Raji (cell line): ENCODE measurements around the gene TENM4.

Source experiments
- POLR2A ChIP-seq: IDR thresholded peaks from 2 replicates; pipeline ENCODE4 v1.6.1; 2011; ENCODE audit warnings: low read depth, low read length, control low read depth; ENCODE audit not compliant: insufficient read depth

TENM4 gene

DNA sequence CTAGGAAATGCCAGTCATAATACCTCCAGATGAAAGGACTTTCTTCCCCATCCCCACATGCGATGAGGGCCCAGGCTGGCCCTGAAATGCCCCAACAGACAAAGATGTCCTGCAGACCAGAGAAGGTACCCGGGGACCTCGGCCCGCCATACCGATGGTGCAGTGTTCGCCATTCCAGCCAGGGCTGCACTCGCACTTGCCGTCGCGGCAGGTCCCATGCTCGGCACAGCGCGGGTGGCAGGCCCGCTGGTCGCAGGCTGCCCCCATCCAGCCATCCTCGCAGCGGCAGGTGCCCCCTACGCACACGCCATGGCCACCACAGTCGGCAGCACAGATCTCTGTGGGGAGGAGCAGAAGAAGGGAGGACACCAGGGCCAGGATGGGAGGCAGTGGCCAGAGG is 654.1 kb downstream of the TENM4 start:
- TF ChIP-seq POLR2A, result no peak

DNA sequence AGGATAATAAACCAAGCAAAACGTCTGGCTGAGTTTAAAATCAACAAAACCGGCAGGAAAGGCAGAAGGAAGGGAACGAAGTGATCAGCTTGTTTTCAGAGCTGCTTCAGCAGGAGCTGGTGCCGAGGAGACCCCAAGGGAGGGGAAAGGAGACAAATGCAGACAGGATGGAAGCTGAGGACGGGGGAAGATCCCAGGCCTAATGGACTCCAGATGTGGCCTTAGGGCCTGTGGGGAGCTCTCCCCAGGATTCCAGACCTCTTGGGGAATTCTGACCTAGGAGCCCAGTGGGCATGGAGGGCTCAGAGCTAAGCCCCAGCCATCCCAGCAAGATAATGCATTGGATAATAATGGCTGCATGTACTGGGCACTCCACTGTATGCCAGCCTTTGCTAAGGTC is 654.7 kb downstream of the TENM4 start:
- TF ChIP-seq POLR2A, result no peak

DNA sequence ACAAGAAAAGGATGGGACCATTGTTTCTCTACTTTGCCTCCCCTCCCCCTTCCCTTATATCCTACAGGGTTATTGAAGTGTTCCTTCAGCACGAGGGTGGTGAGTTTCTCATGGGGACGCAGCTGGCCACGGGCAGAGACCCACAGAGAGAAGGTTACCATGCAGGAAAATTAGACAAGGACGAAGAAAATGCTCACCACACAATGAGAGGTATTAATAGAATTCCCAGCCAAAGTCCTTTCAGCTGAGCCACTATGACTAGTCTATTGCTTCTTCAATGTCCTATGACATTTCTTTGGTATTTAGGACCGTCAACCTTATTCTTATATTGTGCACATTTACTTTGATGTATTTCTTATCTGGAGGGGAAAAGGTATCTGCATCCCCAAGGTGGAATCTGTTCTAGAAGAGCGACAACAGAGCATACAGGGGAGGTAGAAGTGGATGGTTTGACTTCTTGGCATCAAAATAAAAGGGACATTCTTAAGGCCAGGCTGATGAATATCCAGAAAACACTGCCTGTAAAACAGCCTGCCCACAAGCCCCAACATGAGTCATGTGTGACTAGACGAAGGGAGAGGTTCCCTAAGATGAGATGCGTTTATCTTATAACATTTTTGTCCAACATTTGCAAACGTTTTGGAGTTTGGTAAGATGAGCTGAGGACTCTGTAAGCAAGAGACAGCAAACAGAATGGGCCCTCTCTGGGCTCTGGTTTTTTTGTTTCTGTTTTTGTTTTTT is 656.3 kb downstream of the TENM4 start:
- TF ChIP-seq POLR2A, result no peak

DNA sequence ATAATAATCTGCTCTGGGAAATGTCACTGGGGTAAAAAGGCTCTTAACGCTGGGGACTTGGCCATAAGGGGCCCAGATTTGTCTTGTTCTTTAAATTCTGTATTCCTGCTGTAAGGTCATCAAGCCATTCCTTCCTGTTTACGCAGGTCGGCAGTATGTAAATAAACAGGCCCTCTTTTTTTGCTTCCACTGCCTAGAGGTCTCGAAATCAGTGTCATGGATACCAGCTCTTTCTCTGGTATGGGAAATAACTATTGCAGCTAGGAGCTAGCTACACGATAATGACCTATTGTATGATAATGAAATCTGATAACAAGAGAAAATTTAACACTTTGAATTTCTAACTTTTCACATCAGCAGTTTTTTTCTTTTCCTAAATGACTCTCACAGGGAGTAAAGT is 657.0 kb downstream of the TENM4 start:
- TF ChIP-seq POLR2A, result no peak

DNA sequence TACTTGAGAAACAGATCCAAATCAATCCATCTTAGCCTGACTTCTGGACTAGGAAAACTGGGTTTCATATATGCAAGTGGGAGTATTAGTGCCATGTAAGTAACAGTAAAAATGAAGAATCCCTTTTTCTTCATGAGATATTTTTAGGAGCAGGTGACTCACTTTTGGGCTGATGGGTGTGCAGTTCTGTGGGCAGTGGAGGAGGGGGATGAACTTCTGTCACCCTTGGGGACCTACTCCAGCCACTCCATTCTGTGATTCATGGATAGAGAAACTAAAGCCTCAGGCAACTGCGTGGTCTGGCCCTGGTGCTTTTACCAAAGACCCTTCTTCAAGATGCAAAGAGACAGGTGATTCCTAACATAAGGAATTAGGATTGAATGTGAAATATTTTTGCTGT is 657.5 kb downstream of the TENM4 start:
- TF ChIP-seq POLR2A, result no peak

DNA sequence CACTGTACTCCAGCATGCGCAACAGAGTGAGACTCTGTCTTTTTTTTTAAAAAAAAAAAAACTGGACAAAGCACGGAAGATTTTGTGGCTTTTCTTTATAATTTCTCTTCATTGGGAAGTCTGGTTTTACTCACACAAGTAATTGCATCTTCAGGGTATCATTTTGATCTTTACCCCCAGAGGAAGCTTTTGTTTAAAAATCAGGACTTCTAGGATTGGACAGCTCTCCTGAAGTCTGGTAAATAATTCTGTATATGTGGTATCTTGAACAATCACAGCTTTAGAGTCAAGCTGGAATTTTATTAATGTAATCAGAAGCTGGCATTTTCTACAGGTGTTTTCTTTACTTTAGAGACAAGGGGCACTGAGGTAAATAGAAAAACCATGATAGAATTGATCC is 658.1 kb downstream of the TENM4 start:
- TF ChIP-seq POLR2A, result no peak

DNA sequence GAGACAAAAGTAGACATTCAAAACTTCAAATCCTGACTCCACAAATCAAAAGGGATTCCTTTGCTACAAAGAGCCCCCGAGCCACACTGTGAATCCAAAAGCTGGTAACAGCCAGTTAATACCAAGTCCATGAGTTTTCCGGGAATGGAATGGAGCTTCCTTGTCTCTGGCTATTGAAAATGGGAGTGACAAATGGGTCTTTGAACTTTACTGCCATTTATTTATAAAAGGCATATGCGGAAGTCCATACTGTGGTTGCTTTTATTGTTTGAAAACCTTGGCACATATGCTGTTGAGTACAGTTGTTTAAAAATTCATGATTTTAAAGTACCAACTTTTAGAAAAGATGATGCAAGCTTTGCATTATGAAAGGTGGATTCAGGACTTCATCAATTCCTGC is 659.9 kb downstream of the TENM4 start:
- no peak for TF ChIP-seq POLR2A

DNA sequence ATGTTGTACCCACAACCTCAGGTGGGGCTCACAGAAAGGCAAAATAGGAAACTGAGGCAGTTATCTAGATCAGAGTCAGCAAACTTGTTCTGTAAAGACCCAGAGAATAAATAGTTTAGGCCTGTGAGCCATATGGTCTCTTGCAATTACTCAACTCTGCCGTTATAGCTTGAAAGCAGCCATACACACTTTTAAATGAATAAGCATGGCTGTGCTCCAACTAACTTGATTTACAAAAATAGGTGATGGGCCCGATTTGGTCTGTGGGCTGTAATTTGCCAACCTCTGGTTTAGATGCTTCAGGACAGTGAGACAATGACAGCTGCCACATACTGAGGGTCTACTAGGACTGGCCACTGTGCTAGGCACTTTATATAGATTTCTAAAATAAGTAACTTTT is 667.3 kb downstream of the TENM4 start:
- TF ChIP-seq POLR2A, result no peak

DNA sequence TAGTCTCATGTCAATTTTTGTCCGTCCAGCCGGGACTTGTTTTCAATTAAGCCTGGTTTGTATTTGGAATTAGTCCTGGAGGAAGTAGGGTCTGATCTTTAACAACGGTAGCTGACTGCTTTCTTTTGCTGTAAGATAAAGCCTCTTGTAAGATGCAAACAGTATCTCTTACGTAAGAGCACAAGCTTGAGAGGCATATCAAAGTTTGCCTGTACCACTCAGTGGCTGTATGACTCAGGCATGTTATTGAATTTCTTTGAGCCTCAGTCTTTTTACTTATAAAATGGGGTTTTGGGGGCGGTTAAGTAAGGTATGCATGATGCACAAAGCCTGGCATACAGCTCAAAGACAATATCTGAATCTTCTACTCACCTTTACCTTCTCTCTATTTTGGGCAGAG is 667.8 kb downstream of the TENM4 start:
- TF ChIP-seq POLR2A, result no peak

DNA sequence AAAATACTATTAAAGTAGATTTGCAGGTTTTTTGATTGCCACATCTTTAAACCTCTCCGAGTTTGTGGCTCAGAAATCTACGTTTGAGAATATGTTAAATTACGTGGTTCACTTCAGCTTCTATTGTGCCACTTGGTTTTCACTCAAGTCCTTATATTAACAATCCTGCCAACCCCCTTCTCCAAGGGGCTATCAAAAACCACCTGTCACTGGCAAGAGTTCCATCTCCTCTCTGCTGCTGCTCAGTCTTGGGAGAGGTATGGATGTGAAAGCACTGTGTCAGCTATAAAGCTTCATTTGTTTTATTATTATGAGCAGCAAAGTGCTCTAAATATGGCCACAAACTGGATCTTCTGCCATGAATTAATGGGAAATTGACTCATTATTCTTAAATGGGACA is 668.6 kb downstream of the TENM4 start:
- no peak for TF ChIP-seq POLR2A

DNA sequence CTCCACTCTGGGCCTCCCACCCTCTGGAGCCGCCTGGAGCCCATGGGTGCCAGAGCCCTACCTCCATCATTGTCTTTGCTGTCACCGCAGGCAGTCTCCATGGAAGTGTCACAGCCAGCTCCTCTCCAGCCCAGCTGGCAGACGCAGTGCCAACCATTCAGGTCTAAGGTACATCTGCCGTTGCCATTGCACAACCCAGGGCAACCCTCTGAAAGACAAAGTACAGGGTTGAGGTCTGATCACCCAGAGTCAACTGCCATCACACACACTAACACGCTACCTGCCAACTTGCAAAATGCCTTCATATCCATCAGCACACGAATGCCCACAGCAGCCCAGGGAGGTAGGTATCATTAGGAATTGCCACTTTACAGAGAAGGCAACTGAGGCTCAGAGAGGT is 669.9 kb downstream of the TENM4 start:
- TF ChIP-seq POLR2A, result no peak

DNA sequence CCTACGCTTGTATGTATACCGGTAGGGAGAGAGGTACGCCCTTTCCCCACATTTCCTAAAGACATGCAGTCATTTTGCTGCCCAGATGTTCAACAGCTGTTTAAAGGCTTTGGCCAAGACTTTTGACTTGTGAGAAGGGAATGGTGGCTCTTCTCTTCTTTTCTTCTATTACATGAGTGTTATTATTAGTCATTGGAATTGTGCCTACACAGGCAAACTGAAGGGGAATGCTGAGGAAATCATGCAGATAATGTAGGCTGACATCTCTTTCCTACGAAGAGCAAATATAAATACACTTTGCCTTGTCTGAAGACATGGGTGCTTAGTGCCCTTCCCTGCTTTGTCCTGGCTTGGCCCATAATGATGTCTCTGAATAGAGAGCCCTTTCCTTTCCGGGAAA is 671.9 kb downstream of the TENM4 start:
- no peak for TF ChIP-seq POLR2A

DNA sequence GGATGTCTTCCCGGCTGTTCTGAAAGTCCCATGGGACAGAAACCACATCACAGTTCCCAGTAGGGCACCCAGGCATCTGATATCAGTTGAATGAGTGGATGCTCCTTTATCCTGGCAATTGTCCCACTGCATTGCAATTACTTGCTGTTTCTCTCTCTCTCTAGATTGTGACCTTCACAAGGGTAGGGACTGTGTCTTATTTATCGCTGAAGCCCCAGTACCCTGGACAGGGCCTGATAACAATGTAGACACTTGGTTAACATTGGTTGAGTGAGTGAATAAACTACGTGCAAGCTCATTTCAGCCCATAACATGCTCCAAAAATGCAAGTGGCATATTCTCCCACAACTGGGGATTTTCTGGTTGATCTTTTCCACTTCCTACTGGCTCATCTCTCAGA is 672.5 kb downstream of the TENM4 start:
- TF ChIP-seq POLR2A, result no peak

DNA sequence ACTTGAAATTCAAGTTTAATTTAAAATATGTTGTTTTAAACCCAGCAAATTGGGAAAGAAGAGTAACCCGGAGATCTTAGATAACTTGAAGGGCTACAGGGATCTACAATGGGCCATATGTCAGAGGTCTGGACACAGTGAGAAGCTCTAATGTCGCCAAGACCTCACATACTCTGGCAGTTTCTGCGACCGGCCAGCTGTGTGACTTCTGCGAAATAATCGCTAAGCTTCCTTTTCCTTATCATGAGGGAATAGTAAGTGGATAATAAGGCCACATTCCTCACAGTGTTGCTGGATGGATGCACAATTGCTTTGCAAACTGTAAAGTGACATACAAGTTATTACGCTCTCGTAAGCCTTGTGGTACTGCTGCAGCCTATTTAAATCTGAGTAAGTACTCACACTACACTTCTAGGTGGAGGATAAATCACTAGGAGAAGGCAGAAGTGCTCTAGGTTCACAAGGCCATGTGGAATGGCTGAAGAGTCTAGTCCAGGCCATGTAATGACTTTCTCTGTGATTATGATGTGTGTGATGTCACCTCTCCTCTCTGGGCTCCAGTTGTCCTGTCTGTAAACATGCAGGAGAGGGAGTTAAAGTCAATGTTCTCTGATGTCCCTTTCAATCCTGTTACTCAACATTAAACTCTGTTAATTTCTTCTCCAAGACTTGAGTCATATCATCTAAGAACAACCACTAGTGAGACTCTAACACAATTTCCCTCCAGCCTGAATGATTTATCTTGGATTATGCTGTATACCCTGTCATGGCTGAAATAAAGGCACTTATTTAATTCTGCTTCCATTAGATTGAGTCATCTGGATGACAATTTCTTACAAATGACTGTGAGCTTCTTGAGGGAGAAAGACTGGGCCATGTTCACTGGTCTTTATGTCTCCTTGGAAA is 673.5 kb downstream of the TENM4 start:
- no peak for TF ChIP-seq POLR2A

DNA sequence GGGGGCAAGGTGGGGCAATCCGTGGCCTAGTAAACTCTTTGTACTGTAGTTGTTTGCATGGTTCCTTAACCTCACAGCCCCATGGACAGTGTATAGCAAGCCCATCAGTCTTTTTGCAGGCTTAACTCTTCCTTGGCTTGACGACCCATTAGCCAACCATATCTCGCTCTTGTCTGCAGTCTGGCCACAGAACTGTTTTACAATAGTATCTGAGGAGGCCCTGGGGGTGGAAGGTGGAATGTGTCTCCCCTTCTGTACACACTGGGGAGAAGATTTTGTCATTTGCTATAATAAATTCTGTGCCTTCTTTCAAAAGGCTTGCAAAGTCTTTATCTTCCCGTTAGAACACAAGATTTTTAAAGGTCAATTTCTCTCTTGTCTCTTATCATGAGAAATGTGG is 675.9 kb downstream of the TENM4 start:
- no peak for TF ChIP-seq POLR2A

DNA sequence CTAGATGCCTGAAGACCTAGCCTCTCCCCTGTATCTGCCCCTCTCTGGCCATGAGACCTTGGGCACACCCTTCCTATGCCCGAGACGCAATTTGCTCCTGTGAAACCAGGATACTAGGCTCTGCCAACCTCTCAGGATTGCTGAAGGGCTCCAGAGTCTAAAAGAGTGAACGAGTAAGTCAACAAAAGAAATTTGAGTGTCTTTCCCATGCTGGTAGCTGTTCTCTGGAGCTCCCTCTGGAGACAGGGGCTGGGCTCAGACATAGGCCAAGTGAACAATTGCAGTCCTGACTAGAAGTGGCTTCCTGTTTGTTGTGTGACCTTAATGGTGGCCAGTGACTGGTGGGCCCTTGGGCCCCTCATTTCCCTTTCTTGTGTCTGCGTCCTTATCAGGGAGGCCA is 677.2 kb downstream of the TENM4 start:
- TF ChIP-seq POLR2A, result no peak
